IgD-negative memory B cell (primary cell): Measurements from ENCODE around the gene ARHGDIB. TPM values are rescaled to one million over a fixed set of nuclear protein-coding genes. Genes with fewer than 3 reads are reported as not detected.
A peak's percentile ranks its signal among the peaks of the same experiment; 100 is the strongest.

Experiments
- H3K27ac Mint-ChIP-seq, 3 donors: one replicate each; pipeline ENCODE4 v1.8.0; 2020 to 2022; ENCODE audit warnings: mild to moderate bottlenecking in 3 of 3, mixed read lengths in 3 of 3, moderate library complexity in 1 of 3
- H3K27me3 Mint-ChIP-seq: one replicate; pipeline ENCODE4 v1.8.0; 2021; ENCODE audit warnings: mixed read lengths
- H3K36me3 Mint-ChIP-seq: one replicate; pipeline ENCODE4 v1.8.0; 2020; ENCODE audit warnings: mild to moderate bottlenecking, mixed read lengths
- H3K4me1 Mint-ChIP-seq, 3 donors: one replicate each; pipeline ENCODE4 v1.8.0; 2020 to 2022; ENCODE audit warnings: mixed read lengths in 3 of 3, mild to moderate bottlenecking in 1 of 3
- H3K4me3 Mint-ChIP-seq, 4 donors: one replicate each; pipeline ENCODE4 v1.8.0; 2020 to 2022; ENCODE audit warnings: mild to moderate bottlenecking in 4 of 4, mixed read lengths in 4 of 4, moderate library complexity in 3 of 4
- H3K9me3 Mint-ChIP-seq, 3 donors: one replicate each; pipeline ENCODE4 v1.8.0; 2020 to 2021; ENCODE audit warnings: mixed read lengths in 3 of 3, mild to moderate bottlenecking in 1 of 3
- polyA plus RNA-seq: library from polyadenylated mRNA; unstranded; fragments of 300-500 nt; fragmentation: Illumina TruSeq; gene quantifications from one replicate; pipeline ENCODE4 v1.2.3, GENCODE V29; 2021

Gene ARHGDIB
- polyA plus RNA-seq, result 2,289 TPM

DNA sequence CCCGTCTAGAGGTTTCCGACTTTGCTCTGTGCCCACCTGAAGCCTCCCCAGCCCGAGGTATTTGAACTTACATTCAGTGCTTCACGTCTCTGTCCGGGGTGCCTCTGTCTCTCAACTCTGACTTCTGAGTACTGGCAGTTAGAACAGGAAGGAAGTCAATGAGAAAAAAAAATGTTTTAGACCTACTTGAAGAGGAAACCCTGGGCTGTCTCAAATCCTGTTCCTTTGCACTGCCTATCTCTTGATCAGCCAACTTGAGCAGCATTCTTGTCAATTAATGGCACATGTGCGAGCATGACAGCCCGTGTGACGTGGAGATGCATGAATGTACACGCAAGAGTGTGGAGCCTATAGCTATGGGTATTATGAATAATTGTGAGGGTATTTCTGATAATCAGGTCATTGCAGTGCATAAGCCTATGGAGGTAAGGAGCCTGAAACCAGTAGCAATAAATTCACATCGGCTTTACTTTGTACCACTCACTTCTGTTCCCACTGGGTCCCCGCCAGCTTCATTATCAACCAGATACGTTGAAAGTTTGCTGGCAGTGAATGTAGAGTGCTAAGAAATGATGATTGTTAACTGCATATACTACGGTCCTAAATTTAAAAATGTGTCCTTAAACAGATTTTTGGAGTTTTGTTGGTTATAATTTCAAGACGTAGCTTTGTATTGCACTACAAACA, at the start of gene ARHGDIB:
Gene ARHGDIB, minus strand, starts transcription at position 136 of the 687 bp plus-strand sequence. CDS start 10,889 bp downstream, outside the sequence.
- H3K9me3 Mint-ChIP-seq, result no peaks in the 10 kb centered on the region
- peak within 1 kb of the TSS; percentile 93 to 98 (median 96) for H3K27ac Mint-ChIP-seq
- no peaks in the 10 kb centered on the region for H3K27me3 Mint-ChIP-seq

GRCh38 chr12:15011162-15011561, 49.8 kb upstream of the ARHGDIB start:
- H3K27ac Mint-ChIP-seq, result no peak overlapping the region
- no peaks in the 10 kb centered on the region for H3K36me3 Mint-ChIP-seq
- no peaks in the 10 kb centered on the region for H3K9me3 Mint-ChIP-seq
- peaks cover 2% of the 10 kb centered on the region for H3K27me3 Mint-ChIP-seq
- H3K4me3 Mint-ChIP-seq, result no peak overlapping the region
- no peaks in the 10 kb centered on the region for H3K4me1 Mint-ChIP-seq

More for the DNA sequence above, at the start of gene ARHGDIB:
- H3K36me3 Mint-ChIP-seq, result peaks cover 16% of the 10 kb centered on the region
- peak within 1 kb of the TSS; percentile 96 to 99 (median 98) for H3K4me3 Mint-ChIP-seq
- H3K4me1 Mint-ChIP-seq, result peaks cover 17 to 45% (median 31%) of the 10 kb centered on the region in 3 donors

DNA sequence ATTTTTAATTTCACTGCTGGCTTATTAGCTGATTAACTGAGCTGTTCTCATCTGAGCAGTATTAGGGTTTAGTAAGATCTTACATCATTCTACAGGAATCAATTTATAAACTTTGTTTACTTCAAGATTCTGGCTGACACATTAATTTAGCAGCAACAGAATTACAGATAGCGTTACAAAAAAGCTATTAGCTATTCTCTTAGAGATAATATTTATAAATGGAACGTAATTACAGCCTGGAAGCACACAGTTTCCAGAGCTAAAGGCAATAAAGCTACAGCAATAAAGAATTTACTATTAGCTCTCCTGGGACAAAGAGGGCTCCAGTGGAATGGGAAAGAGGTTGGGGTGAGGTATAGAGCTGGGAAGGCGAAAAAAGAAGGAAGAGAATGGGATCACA, 46.1 kb upstream of the ARHGDIB start:
- H3K27ac Mint-ChIP-seq, result no peak overlapping the region
- H3K4me1 Mint-ChIP-seq, result no peaks in the 10 kb centered on the region
- H3K27me3 Mint-ChIP-seq, result peaks cover 12% of the 10 kb centered on the region
- no peak overlapping the region for H3K4me3 Mint-ChIP-seq
- no peaks in the 10 kb centered on the region for H3K36me3 Mint-ChIP-seq
- no peaks in the 10 kb centered on the region for H3K9me3 Mint-ChIP-seq

DNA sequence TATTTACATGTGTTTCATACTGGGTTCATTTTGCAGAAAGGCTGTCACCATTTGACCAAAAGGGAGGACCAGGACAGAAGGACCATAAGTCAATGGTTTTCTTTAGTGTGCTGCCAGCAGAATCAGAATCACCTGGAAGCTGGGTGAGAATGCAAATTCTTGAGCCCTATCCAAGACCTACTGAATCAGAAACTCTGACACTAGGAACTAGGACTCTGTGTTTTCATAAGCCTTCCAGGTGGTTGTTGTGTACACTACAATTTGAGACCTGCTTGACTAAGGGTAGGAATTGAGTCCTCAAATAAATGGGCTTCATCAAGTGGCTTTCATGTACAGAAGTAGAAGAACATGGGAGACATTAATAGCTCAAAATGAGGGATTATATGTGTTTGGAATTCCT, 43.7 kb upstream of the ARHGDIB start:
- no peaks in the 10 kb centered on the region for H3K9me3 Mint-ChIP-seq
- H3K4me3 Mint-ChIP-seq, result no peak overlapping the region
- H3K4me1 Mint-ChIP-seq, result no peaks in the 10 kb centered on the region
- H3K27me3 Mint-ChIP-seq, result peaks cover 12% of the 10 kb centered on the region
- H3K36me3 Mint-ChIP-seq, result no peaks in the 10 kb centered on the region
- no peak overlapping the region for H3K27ac Mint-ChIP-seq

DNA sequence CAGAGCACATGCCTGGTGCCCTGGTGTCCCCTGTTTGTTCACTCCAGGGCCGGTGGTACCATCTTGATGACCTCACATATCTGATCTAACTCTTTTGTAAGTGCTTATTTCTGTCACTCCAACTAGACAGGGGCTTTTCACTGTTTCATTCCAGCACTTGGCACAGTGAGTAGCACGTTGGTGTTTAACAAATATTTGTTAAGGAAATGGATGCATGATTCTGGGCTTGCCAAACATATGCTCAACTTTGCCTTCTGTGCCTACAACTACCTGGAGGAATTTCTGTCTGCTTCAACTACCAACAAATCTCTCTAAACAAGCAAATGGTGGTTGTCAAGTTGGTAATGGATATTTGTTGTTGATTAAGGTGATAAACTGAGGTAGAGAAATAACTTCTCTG, 43.0 kb upstream of the ARHGDIB start:
- H3K4me3 Mint-ChIP-seq, result no peak overlapping the region
- no peaks in the 10 kb centered on the region for H3K9me3 Mint-ChIP-seq
- H3K27me3 Mint-ChIP-seq, result peaks cover 12% of the 10 kb centered on the region
- H3K36me3 Mint-ChIP-seq, result no peaks in the 10 kb centered on the region
- no peaks in the 10 kb centered on the region for H3K4me1 Mint-ChIP-seq
- H3K27ac Mint-ChIP-seq, result no peak overlapping the region

DNA sequence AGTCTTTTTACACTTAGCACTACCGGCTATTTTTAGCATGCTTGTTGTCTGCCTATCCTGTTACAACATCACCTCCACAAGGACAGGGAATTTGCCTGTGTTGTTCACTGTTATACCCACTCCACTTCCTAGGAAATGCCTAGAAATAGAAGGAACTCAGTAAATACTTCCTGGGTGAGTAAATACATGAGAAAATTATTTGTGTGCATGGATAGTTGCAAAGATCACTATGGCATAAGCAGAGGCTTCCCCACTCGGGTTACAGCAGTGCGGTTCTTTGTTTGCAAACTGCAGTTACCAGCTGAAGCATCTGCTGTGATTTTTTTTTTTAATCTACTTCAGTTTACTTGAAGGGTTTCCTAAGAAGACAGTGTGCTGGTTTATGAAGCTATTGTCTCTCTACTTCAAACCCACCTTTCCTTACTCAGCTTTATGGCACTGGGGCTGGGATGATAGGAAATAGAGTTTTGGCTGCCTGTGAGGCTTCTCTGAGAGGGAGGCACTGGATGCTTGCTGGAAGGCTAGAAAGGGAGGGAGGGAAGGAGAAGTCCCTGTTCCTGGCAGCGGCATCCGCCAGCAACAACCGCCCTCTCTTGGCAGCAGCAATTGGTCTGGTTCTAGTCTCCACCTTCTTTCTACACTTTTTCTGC, 40.5 kb upstream of the ARHGDIB start:
- peaks cover 14% of the 10 kb centered on the region for H3K27me3 Mint-ChIP-seq

DNA sequence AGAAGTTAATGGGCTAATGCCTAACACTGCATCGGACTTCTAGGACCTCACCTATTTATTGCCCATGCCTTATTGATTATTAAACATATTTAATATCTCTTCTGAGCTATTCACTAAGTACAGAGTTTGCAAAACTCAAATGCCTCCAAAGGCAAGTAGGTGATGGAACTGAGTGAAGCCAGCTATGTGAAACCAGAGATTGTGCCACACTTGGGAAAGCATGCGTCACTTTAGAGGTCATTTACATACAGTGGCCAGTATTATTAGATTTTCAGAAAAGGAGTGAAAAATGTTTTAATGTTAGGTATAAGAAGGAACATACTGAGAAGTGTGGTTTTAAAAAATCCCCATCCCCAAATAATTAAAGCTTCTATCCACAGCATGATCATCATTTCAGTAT, 39.2 kb upstream of the ARHGDIB start:
- Mint-ChIP-seq H3K27ac (no peak overlapping the region), H3K36me3 (no peaks in the 10 kb centered on the region), H3K4me1 (peaks cover under 1 to 3% (median 3%) of the 10 kb centered on the region in 3 donors), H3K27me3 (peaks cover 12% of the 10 kb centered on the region), H3K4me3 (no peak overlapping the region), H3K9me3 (no peaks in the 10 kb centered on the region)

More for the DNA sequence above, 40.5 kb upstream of the ARHGDIB start:
- Mint-ChIP-seq H3K9me3 (no peaks in the 10 kb centered on the region), H3K4me1 (no peaks in the 10 kb centered on the region), H3K4me3 (no peak overlapping the region), H3K27ac (no peak overlapping the region), H3K36me3 (no peaks in the 10 kb centered on the region)

DNA sequence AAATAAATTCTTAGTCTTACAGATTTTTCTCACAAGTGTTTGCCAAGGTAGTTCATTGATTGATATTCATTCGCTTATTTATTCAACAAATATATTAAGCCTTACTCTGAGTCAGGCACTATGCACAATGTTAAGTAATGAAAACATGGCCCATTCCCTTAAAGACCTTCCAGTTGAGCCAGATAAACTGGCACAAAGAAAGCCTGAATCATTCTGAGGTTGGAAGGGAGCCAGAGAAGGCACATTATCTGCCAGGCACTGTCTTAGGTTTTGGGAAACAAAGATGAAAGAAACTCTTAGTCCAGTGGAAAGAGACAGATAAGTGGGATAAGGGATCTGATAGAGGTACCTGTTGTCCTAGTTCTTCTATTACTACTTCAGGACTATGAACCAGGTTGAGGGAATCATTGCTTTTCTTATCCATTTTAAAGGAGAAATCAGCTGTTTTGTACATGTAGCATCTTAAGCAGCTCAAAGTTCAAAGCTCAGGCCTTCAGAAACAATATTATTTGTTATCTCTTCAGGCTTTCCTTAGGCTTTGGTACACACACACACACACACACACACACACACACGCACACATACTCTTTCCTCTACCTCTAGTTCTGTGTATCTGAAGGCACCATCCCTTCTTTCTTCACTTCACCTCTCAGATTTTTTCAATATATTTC, 38.4 kb upstream of the ARHGDIB start:
- Mint-ChIP-seq H3K36me3 (no peaks in the 10 kb centered on the region), H3K4me1 (peaks cover 6 to 7% (median 7%) of the 10 kb centered on the region in 3 donors), H3K4me3 (no peak overlapping the region), H3K27ac (no peak overlapping the region), H3K9me3 (no peaks in the 10 kb centered on the region), H3K27me3 (peaks cover 12% of the 10 kb centered on the region)

- Mint-ChIP-seq H3K27ac (no peak overlapping the region), H3K4me3 (no peak overlapping the region), H3K27me3 (peaks cover 9% of the 10 kb centered on the region), H3K36me3 (no peaks in the 10 kb centered on the region), H3K4me1 (peaks cover 11 to 13% (median 12%) of the 10 kb centered on the region in 3 donors), H3K9me3 (no peaks in the 10 kb centered on the region)
Measured at GRCh38 chr12:14999021-14999694, 37.8 kb upstream of the ARHGDIB start.

DNA sequence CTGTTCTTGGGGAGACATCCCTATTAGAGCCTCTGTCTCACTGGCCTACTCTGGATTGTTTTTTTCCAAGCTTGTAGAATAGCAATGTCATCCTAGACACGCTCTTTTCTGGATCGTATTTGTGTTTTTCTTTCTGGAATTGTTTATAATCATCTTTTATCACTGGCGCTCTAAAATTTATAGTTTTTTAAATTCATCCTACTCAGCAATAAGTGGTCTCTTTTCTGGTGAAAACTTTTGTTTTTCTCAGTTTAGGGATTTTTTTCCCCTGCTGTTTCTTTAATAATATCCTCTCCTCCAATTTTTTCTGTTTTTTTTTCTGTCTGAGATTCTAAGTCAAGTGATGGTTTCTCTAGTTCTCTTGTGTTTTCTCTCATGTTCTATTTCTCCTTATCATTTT, 36.6 kb upstream of the ARHGDIB start:
- Mint-ChIP-seq H3K4me1 (peaks cover 20 to 25% (median 24%) of the 10 kb centered on the region in 3 donors), H3K36me3 (no peaks in the 10 kb centered on the region), H3K9me3 (no peaks in the 10 kb centered on the region), H3K27ac (no peak overlapping the region), H3K4me3 (no peak overlapping the region), H3K27me3 (peaks cover 6% of the 10 kb centered on the region)

- Mint-ChIP-seq H3K4me3 (no peak overlapping the region), H3K27me3 (peaks cover 2% of the 10 kb centered on the region), H3K27ac (peak overlapping the region in 1 of 3 donors; percentile 10), H3K36me3 (no peaks in the 10 kb centered on the region), H3K4me1 (peaks cover 24 to 32% (median 32%) of the 10 kb centered on the region in 3 donors), H3K9me3 (peaks cover 0 to 5% (median 0%) of the 10 kb centered on the region in 3 donors)
Measured at GRCh38 chr12:14995583-14996425, 34.4 kb upstream of the ARHGDIB start.

GRCh38 chr12:14994610-14995009, 33.2 kb upstream of the ARHGDIB start:
- no peak overlapping the region for H3K27ac Mint-ChIP-seq
- H3K4me3 Mint-ChIP-seq, result peak overlapping the region in 1 of 4 donors; percentile 45
- H3K9me3 Mint-ChIP-seq, result peaks cover 0 to 5% (median 0%) of the 10 kb centered on the region in 3 donors
- peaks cover 2% of the 10 kb centered on the region for H3K27me3 Mint-ChIP-seq
- peaks cover 34 to 43% (median 42%) of the 10 kb centered on the region in 3 donors for H3K4me1 Mint-ChIP-seq
- H3K36me3 Mint-ChIP-seq, result no peaks in the 10 kb centered on the region

GRCh38 chr12:14993537-14994266, 32.3 kb upstream of the ARHGDIB start:
- Mint-ChIP-seq H3K9me3 (peaks cover 0 to 5% (median 0%) of the 10 kb centered on the region in 3 donors), H3K36me3 (no peaks in the 10 kb centered on the region), H3K4me3 (peak overlapping the region in 2 of 4 donors; percentile 0 to 14), H3K4me1 (peaks cover 42 to 52% (median 51%) of the 10 kb centered on the region in 3 donors), H3K27ac (peak overlapping the region in 2 of 3 donors; percentile 60 to 74), H3K27me3 (no peaks in the 10 kb centered on the region)
